IPS DF 19.7 (cell line): ENCODE data around the gene TYSND1.
A peak's percentile ranks its signal among the peaks of the same experiment; 100 is the strongest.
"Not testable (repeated sequence)": the region's sequence is repeated elsewhere in the genome, so short reads cannot be mapped to it uniquely, and the experiment has no call there.

Source experiments
- DNase-seq: peaks from one replicate; pipeline ENCODE4 v3.0.0-alpha.2; 2013; ENCODE audit warnings: low read depth, low spot score

The TYSND1 gene

DNA sequence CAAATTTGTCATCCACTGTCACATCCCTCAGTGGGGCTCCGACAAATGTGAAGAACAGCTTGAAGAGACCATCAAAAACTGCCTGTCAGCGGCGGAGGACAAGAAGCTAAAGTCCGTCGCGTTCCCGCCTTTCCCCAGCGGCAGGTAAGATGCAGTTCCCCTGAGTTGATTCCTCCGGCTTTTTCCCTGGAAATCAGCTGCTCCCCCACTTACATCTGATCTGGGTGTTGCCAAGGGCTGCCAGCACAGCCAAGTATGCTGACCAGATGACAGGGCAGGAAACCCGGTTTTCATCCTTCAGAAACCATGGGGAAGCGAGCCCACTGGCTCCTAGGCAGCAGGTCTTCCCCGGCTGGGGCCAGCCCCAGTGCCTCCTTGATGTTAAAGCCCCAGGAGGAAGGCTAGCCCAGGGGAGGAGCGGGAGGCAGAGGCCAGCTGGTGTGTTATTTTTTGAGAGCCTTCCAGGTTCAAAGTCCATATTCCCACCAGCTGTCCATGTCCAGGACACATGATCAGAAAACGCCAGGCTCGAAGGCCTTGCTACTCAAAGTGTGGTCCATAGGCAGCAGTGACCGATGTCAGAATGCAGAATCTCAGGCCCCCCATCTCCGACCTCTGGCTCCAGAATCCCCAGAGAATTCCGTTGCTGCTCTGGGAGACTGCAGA is 37.3 kb downstream of the TYSND1 start:
- DNase-seq, result no peak

DNA sequence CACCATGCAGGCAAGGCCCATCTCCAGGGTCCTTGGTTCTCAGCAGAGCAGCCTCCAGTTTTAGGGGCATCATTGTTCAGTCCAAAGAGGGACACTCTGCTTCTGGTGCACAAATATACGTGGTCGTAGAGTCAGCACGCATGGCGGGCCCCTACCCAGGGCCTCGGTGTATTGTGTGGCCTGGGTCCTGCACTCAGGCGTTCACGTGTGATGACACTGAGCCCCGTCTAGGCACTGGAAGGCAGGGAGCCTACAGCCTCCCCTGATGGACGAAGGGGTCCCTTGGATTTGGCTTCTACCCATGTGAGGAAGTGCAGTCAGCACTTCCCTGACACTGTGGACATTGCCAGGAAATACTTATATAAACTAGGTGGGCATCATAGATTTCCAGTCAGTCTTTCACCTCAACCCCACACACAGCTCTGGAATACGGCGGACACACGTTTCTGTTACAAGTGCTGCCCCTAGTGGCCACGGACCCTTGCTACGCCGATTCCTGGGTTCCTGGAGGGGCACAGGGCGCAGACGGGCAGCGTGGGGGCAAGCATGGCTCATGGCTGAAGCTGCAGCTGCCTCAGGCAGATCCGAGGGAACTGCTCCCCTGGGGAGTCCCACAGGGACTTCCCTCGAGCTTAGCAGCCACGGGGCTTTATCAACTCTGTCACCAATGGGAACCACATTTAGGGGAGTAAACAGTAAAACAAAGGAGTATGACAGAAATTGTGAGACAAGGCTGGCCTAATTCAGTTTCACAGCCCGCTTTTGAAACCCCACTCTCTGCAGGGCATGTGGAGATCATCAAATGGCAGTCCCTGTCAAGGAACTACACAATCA is 39.3 kb downstream of the TYSND1 start:
- peak; percentile 38 for DNase-seq

DNA sequence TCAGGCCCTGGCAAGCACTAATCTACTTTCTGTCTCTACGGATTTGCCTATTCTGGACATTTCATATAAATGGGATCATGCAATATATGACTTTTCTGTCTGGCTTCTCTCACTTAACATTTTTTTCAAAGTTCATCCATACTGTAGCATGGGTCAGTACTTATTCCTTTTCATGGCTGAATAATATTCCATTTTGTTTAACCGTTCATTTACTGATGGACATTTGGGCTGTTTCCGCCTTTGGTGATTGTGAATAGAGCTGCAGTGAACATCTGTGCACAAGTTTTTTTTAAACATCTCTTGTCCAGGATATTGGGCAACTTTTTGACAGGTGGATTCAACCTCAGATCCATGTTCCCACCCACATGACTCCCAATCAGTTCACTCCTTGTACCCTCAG is 44.8 kb downstream of the TYSND1 start:
- no peak for DNase-seq

DNA sequence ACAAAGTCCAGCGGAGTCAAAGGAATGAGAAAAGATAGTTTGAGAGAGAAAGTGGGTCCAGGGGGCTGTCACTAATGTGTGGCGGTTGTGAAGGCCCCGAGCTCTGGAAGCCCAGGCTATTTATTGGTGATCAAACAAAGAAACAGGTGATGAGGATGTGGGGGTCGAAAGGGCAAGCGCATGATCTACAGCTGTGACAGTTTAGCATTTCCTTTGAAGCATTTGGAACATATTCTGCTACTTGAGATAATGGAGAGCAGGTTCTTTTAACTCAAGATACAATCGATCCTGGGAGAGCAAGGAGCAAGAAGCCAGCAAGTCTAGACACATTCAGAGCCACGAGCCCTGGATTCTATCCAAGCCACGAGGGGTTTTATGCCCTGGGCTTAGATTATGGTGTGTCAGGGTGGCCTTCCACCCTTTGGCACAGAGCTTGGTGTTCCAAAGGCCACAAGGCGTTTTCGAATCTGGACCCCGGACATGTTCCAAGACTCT is 45.4 kb downstream of the TYSND1 start:
- DNase-seq, result not testable (repeated sequence)

DNA sequence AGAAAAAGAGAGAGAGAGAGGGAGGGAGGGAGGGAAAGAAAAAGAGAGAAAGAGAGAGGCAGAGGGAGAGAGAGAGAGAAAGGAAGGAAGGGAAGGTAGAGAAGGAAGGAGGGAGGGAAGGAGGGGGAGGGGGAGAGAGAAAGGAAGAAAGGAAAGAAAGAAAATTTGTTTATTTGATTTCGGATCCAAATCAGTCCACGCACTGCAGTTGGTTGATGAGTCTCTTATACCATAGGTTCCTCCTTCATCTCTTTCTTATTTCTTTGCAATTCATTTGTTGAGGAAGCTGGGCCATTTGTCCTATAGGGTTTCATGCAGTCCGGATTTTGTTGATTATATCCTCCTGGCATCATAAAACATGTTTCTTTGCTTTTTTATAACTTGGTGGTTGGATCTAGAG is 48.2 kb downstream of the TYSND1 start:
- no peak for DNase-seq

DNA sequence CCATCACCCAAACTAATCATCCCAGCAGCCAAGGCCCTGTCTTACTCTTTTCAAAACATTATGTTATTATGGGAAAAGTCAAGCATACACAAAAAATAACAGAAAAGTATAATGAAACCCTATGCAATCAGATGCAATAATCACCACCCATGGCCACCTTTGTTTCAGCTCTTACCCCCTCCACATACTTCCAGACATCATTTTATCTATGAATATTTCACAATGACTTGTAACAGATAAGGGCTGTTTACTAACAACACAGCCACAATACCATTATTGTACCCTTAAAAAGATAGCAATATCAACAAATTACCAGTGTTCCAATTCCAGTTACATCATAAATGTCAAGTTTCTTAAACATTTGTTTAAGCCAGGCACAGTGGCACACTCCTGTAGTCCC is 49.0 kb downstream of the TYSND1 start:
- no peak for DNase-seq

DNA sequence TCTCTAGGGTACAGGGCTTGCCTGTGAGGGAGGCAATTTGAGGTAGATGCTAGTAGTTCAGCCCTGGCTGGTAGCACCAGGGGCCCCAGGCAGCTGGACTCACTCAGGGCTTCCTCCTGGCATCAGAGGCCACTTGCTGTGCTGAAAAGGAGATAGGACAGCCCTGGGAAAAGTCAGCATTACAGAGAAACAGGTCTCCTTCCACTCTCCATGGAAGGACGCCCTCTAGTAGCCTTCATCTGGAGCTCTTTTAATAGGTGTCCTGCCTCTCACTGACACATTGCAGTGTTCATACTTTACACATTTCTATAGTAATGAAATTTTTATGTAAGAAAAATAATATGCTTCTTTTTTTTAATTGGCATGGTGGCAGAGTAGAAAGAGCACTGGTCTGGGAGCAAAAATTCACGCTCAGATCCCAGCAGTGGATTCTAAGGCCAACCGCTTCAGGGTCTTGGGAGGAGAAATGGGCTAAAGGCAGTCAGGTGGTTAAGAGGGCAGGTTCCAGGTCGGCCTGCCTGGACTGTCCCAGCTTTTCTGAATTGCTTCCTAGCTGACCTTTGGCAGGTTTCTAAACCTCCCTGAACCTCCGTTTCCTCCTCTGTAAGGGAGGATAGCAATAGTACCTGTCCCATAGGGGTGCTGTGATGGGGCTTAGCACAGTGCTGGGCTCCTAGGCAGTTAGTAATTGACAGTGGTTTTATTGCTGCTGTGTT is 49.6 kb downstream of the TYSND1 start:
- DNase-seq, result no peak

DNA sequence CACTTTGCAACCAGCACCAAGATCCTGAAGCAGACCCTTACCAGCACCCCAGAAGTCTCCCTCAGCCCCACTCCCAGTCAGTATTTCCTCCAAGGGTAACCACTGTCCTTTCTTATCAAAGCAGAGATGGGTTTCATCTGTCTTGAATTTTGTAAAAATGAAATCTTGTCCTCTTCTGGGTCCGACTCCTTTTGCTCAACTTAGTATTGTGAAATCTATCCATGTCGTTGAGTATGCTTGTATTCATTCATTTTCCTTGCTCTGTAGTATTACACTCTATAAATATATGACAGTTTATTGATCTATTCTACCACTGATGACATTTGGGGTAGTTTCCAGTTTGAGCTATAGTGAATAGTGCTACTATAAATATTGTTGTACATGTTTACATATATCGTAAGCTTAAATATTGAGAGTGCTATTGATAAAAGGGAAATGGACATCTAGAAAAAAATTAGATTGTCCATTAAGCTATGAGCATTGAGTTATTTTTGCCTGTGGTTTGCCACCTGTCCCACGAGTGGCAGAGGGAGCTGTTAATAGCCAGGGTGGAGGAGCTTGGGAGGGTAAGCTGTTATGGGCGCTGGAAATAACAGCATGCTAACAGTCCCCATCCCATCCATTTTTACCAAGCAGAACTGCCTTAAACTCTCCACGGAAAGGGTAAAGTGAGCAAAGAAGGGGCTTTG is 50.3 kb downstream of the TYSND1 start:
- DNase-seq, result no peak

DNA sequence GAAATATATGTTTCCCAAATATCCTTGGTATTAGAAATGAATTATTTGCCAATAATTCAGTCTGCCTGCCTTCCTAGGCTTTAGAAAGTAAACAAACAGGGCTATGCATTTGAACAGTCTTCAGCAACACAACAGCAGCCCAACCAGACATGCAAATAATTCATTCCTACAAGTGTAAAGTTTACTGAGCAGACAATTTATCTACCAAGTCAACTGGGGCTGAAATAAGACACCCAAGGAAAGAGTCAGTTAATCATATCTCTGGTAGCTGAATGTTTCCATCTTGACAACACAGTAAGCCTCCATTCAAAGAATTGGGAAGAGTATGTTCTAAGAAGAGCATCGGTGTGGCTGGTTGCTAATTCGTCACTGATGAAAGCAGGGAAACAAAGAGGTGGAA is 52.2 kb downstream of the TYSND1 start:
- DNase-seq, result no peak

DNA sequence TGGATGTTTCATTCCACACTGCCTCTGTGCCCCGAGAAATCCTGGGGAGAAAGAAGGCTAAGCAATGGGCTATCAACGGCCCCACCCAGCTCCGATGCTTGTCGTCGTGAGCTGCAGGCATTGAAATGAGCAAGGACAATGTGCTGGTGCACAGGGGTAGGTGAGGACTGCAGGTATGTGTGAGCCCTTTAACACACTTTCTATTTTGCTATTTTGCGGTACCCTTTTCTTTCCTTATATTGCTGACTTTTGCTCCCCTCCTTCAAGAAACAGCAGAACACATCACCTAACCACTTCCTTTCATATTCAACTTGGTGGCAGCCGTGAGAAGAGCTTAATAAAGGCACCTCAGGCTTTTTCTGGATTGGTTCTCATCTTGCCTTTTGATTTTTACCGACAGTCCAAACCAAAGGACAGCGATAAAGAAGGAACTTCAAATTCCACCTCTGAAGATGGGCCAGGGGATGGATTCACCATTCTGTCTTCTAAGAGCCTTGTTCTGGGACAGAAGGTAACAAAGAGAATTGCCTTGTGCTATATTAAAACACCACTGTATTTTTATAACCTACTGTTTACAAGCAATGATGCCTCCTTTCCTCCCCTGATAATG is 53.1 kb downstream of the TYSND1 start:
- DNase-seq, result no peak

DNA sequence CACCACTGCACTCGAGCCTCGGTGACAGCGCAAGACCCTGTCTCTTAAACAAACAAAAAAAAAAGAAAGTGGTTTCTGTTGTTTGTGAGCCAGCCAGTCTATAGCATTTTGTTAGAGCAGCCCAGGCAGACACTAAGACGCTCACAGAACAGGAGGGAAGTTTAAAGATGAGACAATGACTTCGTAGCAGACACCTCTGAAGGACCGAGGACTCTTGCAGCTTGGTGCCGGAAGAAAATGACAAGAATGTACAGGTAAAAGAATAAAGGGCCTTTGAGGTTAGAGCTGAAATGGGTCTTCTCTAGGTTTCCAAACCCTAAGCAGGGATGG is 54.1 kb downstream of the TYSND1 start:
- no peak for DNase-seq

DNA sequence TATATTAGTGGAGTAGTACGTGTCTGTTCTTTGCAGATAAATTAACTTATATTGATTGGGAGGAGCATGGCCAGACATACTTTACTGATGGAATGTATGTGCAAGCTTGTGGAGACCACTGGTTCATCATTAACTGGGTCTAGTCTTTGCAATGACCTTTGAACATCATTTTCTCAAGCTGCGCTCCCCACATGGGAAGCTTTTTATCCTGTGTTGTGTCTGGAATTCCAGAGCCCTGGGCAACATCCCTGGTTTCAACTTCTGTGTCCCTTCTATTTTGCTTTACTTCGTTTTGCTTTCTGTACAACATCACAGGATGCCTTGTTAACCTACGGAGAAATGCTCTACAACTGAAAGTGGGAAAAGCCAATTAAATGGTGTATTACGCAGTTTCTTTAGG is 55.5 kb downstream of the TYSND1 start:
- no peak for DNase-seq

DNA sequence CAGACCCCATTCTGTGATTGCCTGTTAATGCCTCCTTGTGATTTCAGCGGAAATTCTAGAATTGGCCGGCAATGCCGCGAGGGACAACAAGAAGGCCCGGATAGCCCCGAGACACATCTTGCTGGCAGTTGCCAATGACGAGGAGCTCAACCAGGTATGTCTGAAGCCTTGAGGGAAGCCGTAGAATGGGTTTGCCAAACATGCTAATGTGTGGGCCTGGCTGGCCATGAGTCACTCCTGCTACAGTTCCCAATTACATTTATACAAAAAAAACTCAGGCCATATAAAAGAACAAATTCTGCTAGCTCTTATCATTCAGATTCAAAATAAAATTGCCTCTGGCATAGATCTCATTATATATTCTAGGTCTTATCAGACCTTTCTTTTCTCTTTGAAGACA is 56.5 kb downstream of the TYSND1 start:
- DNase-seq, result no peak

DNA sequence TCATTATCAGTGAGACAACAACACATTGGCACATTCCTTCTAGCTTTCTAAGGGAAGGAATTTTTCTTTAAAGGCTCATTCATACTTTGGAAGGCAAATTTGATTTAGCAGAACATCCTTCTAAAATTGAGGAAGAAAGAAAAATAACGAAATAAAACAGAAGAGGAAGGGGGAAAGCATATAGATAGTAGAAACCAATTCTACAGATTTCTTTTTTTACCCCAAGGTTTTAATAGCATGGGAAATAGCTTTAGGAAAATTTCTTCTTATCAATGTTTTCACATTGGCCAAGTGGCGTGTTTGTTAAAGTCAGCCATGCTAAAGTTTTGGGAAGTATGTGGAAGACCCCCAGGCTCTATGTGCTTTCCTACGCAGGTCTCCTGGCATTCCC is 58.2 kb downstream of the TYSND1 start:
- DNase-seq, result no peak
